Measurements from ENCODE around the gene SLC38A1.
"Not testable (repeated sequence)": the region's sequence is repeated elsewhere in the genome, so short reads cannot be mapped to it uniquely, and the experiment has no call there.

Gene SLC38A1

DNA sequence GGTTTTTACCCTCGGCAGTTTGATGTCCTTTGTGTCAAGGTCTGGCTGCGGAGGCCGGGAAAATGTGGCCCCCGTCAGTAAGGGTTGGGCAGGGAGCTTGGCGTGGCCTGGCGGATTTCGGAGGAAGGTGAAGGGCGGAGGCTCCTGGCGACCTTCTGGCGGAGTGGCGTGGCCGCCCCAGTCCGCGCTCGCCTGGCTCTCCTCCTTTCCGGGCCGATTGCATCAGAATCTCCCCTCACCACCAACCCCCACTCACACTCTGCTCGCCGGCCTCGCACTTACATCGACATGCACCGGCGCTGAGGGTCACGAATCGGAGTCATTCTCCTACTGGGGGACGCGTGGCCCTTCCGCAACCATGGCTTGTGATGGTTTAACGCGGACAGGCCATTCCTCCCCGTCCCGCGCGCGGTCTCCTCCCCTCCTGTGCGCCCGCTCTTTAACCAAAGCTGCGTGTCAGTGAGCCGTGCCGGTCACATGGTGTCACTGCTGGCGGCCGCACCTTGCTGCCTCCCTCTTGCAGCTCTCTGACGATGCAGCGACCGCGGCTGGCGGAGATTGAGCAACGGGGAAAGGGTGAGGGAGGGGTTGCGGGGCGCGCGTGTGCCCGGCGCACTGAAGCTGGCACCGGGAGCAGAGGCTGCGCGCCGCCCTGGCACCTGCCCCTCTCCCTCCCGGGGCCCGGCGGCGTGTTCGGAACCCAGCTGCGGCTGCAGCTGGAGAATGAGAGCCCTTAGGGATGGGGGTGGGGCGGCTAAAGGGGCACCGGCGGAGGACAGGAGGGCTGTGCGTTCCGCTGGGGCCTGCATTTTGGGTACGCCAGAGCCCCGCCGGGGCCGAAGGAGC, at the start of gene SLC38A1:
Gene SLC38A1, minus strand, starts transcription at position 461 of the 846 bp plus-strand sequence. CDS start 29,243 bp downstream, outside the sequence.
- peak; percentile 89 for DNase-seq

- no peak for DNase-seq
These were observed 49.2 kb upstream of the SLC38A1 start for GRCh38 chr12:46318037-46318436.

GRCh38 chr12:46304070-46304469, 35.2 kb upstream of the SLC38A1 start:
- no peak for DNase-seq

DNA sequence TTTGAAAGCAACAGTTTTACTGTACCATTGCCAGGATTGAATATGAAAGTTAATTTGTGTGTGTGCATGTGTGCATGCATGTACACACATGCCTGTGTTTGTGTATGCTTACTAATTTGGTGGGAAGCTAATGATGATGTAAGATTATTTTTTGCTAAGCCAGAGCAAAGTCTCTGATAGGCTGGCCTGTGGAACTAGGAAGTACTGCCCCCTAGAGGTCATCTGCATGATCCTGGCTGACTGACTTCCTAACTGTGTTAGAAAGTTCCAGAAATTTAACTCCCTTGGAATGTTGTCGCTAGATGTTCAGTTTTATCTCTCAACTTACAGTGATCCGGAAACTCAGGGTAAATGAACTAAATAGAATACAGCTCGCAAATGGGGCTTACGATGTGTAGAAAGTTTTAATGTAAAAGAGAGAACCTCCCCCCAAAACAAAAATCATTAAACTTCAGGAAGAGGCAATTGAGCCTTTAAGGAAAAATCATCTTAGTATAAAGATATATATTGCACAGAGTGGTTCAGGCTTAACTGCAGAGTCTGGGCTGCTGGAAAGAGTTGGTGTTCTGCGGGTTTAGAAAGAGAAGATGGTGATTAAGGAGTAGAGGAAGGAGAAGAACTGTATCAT, 34.3 kb upstream of the SLC38A1 start:
- peak; percentile 39 for DNase-seq

GRCh38 chr12:46300910-46301309, 32.1 kb upstream of the SLC38A1 start:
- DNase-seq, result peak; percentile 14

- DNase-seq, result no peak
These were observed 31.0 kb upstream of the SLC38A1 start for GRCh38 chr12:46299851-46300250.

DNA sequence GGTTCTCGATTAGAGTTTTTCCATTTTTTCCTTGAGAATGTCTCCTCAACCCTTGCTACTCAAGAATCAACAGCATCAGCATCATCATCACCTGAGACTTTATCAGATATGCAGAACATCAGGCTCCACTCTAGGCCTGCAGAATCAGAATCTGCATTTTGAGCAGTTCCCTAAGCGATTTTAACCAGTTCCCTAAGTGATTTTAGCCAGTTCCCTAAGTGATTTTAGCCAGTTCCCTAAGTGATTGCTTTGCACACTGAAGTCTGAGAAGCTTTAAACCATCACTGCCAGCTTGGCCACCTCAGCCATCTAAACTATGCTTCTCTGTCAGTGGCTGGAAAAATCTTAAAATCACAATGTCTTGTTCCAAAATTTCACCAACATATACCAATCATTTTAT, 29.4 kb upstream of the SLC38A1 start:
- no peak for DNase-seq

DNA sequence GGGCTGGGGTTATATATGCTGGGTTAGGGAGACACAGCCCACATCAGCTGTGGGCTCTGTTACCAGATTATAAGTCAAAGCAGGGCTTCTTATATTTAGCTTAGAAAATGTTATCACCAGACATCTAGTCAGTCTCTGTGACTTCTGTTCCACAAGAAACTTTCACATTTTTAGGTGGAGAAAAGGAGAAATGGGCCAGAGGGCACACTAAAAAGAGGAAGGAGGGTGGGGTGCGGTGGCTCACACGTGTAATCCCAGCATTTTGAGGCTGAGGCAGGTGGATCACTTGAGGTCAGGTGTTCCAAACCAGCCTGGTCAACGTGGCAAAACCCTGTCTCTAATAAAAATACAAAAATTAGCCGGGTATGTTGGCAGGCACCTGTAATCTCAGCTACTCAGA, 28.0 kb upstream of the SLC38A1 start:
- DNase-seq, result no peak

- DNase-seq, result no peak
These were observed 24.0 kb upstream of the SLC38A1 start for GRCh38 chr12:46292754-46293402.

GRCh38 chr12:46291953-46292352, 23.1 kb upstream of the SLC38A1 start:
- not testable (repeated sequence) for DNase-seq

GRCh38 chr12:46285177-46285576, 16.3 kb upstream of the SLC38A1 start:
- not testable (repeated sequence) for DNase-seq

DNA sequence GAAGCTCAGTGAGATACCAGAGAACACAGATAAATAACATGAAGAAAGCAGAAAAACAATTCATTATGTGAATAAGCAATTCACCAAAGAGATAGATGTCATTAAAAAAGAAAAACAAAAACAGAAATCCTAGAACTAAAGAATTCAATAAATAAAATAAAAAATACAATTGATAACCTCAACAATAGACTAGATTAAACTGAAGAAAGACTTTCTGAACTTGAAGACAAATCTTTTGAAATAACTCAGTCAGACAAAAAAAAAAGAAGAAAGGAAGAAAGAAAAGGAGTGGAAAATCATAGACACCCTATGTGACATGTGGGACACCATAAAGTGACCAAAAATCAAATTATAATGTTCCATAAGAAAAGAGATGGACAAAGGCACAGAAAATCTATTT, 14.0 kb upstream of the SLC38A1 start:
- DNase-seq, result no peak

GRCh38 chr12:46276756-46277155, 7.9 kb upstream of the SLC38A1 start:
- DNase-seq, result no peak

DNA sequence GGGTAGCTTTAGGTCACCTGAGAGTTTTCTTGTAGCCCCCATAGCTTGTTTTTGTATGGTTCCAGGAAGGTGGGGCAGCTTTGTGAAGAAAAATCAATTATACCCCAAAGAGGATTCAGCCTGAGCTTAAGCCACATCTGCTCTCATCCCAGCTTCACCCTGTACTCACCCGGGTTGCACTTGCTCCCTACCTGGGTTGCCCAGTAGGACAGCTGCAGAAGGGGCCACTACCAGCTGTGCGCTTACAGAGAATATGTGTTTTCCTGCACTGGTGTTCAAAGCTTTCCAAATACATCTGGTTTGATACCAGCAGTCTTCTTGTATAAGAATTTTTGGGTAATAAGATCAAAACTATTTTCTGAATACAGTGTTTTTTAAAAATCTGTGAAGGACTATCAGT, 3.0 kb upstream of the SLC38A1 start:
- no peak for DNase-seq

- DNase-seq, result peak; percentile 73
These were observed 792 bp upstream of the SLC38A1 start for GRCh38 chr12:46269429-46270241.

GRCh38 chr12:46267825-46268582, 839 bp downstream of the SLC38A1 start:
- DNase-seq, result no peak

- no peak for DNase-seq
These were observed 1.3 kb downstream of the SLC38A1 start for GRCh38 chr12:46267575-46267824.

- DNase-seq, result peak; percentile 49
These were observed 1.8 kb downstream of the SLC38A1 start for GRCh38 chr12:46266869-46267574.

GRCh38 chr12:46266382-46266791, 2.5 kb downstream of the SLC38A1 start:
- DNase-seq, result peak; percentile 27

- DNase-seq, result no peak
These were observed 3.1 kb downstream of the SLC38A1 start for GRCh38 chr12:46265734-46266133.

DNA sequence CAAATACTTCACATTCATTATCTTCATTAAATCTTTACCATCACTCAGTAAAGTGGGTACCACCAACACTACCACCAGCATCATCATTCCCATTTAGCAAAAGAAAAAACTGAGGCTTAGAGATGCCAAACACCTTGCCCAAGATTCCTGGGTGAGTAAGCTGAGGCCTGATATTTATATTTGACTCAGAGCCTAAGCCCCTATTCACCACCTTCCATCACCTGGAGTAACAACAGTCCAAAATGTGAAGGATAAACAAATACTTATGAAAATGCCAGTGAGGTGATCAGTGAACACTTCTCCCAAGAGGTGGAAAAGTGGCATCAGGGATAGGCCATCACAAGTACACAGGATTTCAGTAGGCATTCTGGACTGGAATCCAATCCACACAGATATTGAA, 3.7 kb downstream of the SLC38A1 start:
- no peak for DNase-seq

DNA sequence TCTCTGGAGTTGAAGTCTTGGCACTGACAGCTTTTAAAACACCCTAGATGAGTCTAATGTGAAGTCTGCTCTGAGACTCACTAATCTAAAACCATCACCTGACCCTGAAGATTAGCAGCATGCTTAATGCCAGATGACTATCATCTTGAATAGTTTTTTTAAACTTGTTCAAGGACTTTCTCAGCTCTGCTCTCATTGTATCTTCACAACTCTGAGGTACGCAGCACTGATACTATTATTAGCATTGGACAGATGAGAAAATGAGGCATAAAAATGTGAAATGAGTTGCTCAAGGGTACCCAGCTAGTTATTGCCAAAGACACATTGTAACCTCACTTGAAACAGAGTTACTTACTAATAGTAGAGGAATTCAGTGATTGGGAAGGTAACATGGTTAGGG, 4.8 kb downstream of the SLC38A1 start:
- no peak for DNase-seq

All from COR-L47 (cell line).